Left renal cortex interstitium (tissue), 4 donors: Measurements from ENCODE around the gene NSUN3. TPM values are rescaled to one million over a fixed set of nuclear protein-coding genes. Genes with fewer than 3 reads are reported as not detected.

Source experiments
- DNase-seq, 4 donors: peaks; one replicate each; pipeline ENCODE4 v3.0.0-alpha.2; 2013; ENCODE audit warnings: low read depth in 4 of 4, low spot score in 2 of 4, missing footprints in 1 of 4
- polyA plus RNA-seq, 4 donors: library from polyadenylated mRNA; unstranded; fragments of 120-200 nt; gene quantifications; one replicate each; pipeline ENCODE4 v1.2.1, GENCODE V29; 2013; ENCODE audit not compliant: insufficient read length in 4 of 4

Gene NSUN3
- polyA plus RNA-seq, 4 donors, result 10.9 to 13.9 (median 12.8) TPM

- DNase-seq, result no peak
Measured at GRCh38 chr3:94176988-94177745, 114.3 kb downstream of the NSUN3 start.

Other genes with a start within 250 kb of the NSUN3 start
- 10 to 100 TPM; 31.6 to 42.7 (median 38.8) TPM for gene PROS1, start 89.2 kb upstream of the NSUN3 start, polyA plus RNA-seq
- gene ARL13B, start 82.9 kb upstream of the NSUN3 start, polyA plus RNA-seq, result 10 to 100 TPM; 18.0 to 21.6 (median 19.0) TPM
- gene STX19, start 34.5 kb upstream of the NSUN3 start, polyA plus RNA-seq, result under 1 TPM; 0.26 to 0.38 (median 0.35) TPM
- 10 to 100 TPM; 10.5 to 12.5 (median 11.3) TPM for gene DHFR2, start 145 bp upstream of the NSUN3 start, polyA plus RNA-seq